ENCODE data around the gene ADAM8.

Gene ADAM8

DNA sequence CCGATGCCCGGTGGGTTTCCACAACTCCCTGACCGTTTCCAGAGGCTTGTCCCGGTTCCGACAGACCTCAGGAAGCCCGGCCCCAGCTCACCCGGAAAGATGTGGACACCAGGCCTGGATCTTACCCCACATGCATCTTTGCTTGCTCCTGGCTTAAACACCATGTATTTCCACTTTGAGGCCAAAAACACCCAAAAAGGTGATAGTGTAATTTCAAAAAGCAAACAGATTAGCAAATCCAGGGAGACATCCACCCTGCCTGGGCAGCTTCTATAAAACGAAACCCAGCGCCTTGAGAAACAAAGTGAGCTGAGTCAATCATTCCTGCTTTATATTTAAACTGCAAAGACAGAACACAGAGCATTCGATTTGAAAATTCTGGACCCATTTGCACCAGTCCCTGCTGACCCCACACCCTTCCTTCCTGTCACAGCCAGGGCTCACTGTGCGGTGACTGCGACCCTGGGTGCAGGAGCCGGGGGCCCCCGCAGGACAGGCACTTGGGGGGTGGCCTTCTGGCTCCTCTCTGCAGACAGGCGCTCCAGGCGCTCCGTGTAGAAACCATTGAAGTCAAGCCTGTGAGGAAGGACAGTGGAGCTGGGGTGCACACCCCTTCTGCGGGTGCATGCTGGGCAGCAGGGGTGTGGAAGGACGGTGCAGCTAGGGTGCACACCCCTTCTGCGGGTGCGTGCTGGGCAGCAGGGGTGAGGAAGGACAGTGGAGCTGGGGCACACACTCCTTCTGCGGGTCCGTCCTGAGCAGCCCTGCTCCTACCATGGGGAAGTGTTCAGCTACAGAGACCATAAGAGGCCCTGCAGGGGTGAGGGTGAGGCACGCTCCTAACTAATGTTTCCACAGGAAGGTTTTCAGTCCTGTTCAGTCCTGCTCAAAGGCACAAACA is 2.9 kb upstream of the ADAM8 start:
- TF ChIP-seq GATA3 (IDR thresholded peaks at IDR 0.05; ENCODE audit: low read depth, low read length): no peak
- no peak for TF ChIP-seq GATA2 (IDR thresholded peaks at IDR 0.05; ENCODE audit: low read depth, low read length)

DNA sequence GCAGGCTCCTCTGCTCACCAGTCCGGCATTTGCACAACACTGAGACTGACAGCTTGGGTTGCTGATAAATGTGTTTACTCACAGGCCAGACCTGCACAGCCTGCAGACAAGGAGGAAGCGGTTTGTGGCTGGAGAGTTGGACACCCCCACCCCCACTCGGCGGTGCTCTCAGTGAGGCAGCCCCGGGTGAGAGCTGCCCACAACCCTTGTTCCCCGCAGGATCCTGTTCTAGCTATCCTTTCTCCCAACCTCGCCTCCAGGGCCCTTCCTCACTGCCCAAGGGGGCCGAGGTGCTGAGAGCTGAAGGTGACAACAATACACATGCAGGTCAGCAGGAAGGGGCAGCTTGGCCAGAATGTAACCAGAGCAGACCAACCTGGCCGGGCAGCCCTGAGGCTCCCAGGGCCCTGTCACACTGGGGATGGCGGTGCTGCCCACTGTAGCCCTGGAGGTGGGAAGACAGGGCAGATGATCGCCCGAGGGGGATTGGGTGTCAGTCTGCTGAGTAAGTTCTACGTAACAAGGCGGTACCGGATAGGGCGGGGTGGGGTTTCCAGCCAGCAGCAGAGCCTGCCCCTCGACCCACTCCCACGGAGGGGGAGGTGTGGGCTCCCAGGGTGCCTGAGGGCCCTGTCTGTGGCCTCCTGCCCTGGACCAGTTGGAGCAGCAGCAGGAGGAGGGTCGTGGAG is 2.1 kb upstream of the ADAM8 start:
- no peak for TF ChIP-seq GATA2 (IDR thresholded peaks at IDR 0.05; ENCODE audit: low read depth, low read length)
- no peak for TF ChIP-seq GATA3 (IDR thresholded peaks at IDR 0.05; ENCODE audit: low read depth, low read length)

DNA sequence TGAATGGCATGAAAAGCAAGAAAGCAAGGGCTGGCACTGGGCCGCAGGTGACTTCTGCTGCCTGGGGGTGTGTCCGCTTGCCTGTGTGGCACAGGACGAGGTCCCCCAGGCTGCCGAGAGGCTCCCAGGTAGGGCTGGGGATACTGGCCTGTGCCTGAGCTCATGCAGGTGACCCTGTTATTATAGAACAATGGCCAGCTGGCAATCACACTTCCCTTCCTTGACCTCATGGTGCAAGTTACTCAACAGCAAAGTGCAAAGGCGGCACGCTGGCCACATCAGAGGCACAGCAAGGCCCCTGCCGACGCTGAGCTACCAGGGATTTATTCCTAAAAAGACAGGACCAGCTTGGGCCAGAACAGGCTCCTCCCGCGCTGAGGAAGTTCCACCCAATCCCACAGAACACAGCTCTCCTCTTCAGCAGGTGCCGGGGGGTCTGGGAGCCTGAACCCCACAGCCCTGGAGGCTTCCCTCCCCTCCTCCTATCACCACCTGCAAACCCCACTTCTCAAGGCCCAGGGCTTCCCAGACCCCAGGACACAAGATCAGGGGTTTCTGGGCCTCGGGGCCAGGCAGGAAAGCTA is 1.4 kb upstream of the ADAM8 start:
- TF ChIP-seq GATA2 (IDR thresholded peaks at IDR 0.05; ENCODE audit: low read depth, low read length) (no peak), GATA3 (IDR thresholded peaks at IDR 0.05; ENCODE audit: low read depth, low read length) (no peak)

DNA sequence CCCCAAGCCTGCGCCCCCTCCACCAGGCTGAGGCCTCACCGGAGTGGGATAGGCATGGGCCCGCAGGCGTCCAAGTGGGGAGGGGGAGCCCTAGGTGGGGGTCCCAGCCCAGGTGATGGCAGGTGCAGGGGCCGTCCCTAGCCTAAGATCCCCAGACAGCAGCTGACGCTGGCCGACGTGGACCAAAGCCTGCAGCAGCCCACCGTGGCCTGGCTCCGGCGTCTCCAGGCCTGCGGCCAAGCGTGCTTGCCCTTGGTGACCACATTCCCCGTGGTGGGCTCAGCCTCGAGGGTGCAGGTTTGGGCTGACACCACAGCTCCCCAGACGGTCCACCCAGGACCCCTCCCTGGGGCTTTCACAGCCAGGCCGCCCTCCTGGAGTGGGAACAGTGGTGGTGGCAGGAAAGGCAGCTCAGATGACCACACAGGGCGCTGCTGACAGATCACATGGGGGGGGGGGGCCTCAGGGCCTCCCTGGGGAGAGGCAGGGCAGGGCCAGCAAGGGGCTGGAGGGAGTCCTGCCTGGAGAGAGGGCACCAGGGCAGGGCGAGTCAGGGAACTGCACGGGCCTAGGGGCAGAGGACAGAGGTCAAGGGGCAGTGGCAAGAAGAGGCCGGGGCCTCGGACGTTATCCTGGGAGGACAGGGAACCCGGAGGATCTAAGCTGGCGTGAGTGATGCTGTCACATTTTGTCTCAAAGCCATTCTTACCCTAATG is 767 bp upstream of the ADAM8 start:
- TF ChIP-seq GATA3 (IDR thresholded peaks at IDR 0.05; ENCODE audit: low read depth, low read length): no peak
- no peak for TF ChIP-seq GATA2 (IDR thresholded peaks at IDR 0.05; ENCODE audit: low read depth, low read length)

DNA sequence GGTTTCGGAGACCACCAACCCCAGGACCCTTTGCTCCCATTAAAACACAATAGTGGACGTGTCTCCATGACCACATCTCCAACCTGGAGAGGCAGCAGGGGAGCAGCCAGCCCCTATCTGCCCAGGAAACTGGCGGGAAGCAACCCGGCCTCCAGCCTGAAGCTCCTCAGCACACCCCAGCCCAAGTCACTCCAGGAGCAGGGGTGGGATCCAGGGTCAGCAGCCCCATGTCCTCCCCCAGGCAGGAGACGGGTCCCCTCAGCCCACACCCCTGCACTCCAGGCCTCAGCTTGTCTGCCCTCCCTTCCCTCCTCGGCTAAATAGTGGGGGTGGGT is 601 bp downstream of the ADAM8 start:
- TF ChIP-seq GATA2 (IDR thresholded peaks at IDR 0.05; ENCODE audit: low read depth, low read length) (no peak), GATA3 (IDR thresholded peaks at IDR 0.05; ENCODE audit: low read depth, low read length) (no peak)

DNA sequence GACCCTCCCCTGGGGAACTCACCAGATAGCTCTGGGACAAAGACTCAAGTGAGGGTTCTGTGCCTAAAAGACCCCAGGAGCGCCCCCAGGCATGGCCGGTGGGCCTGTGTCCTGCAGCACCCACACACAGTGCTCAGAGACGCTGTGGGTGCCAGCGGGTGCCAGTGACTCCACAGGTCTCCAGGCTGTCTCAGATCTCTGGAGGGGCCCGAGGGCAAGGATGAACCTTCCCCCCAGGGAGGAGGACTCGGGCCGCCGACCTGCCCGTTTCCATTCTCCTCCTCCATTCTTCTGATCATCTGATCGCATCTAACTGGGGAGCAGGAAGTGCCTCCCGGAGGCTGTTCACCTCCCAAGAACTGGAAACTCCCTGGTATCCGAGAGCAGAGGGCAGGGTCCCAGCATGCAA is 980 bp downstream of the ADAM8 start:
- no peak for TF ChIP-seq GATA3 (IDR thresholded peaks at IDR 0.05; ENCODE audit: low read depth, low read length)
- no peak for TF ChIP-seq GATA2 (IDR thresholded peaks at IDR 0.05; ENCODE audit: low read depth, low read length)

DNA sequence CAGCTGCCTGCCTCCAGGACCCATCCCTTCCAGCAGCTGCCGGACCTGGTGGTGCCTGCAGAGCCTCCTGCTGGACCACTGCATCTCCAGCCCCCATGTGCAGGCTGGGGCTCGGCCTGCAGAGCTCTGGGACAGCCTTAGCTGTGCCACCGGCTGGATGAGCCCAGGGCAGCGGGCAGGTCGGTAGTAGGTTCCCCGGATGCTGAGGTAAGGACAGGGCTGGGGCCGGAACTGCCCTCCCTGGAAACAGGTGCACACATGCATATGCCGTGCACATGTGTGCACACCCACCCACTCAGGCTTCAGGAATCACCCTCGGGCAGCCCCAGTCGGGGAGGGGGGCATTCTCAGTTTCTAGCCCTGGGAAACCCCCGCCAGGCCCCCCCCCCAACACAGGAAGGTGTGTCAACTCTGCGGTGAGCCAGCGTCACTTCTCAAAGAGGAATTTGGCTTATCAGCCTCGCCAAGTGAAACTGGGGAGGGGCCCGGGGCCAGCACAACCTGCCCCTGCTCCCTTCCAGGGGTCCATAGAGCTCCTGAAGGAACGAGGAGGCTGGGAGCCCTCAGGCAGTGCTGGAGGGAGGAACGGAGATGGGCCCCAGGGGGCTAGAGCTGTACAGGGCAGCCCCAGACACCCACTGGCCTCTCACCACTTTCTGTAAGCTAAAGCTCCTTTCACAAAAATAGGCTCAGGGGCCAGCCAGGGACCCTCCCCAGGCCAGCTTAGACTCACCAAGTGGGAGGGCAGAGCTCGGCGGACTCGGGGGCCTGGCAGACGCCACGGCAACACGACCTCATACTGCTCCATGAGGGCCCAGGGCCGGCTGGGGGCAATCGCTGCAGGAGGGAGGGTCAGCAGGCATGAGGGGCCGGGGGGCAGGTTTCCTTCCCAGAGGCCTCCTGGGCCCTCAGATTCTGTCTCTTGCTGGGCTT is 1.7 kb downstream of the ADAM8 start:
- no peak for TF ChIP-seq GATA2 (IDR thresholded peaks at IDR 0.05; ENCODE audit: low read depth, low read length)
- no peak for TF ChIP-seq GATA3 (IDR thresholded peaks at IDR 0.05; ENCODE audit: low read depth, low read length)

DNA sequence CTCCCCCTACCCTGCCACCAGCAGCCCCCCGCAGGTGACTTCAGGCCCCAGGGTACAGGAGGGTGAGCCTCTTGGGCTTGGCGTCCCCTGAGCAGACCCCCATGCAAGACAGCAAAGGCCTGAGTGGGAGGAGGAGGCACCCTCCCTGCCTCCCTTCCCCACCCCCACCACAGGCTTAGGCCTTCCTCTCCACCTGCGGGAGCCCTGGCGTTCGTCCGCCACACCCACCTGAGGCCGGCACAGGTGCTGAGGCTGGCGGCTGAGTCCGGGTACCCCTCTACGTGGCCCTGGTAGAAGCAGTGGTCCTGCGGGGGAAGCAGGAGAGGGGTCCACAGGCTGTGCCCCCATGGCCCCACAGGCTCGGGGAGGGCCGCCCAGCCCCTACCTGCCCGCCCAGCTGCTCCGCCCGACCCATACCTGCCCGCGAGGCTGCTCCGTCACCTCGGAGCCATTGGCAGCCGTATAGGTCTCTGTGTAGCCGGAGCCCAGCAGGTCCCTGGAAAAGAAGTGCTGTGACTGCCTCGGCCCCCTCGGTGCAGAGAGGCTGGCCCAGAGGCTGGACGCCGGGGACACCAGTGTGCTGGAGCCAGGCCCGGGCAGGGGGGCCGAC is 3.0 kb downstream of the ADAM8 start:
- no peak for TF ChIP-seq GATA2 (IDR thresholded peaks at IDR 0.05; ENCODE audit: low read depth, low read length)

DNA sequence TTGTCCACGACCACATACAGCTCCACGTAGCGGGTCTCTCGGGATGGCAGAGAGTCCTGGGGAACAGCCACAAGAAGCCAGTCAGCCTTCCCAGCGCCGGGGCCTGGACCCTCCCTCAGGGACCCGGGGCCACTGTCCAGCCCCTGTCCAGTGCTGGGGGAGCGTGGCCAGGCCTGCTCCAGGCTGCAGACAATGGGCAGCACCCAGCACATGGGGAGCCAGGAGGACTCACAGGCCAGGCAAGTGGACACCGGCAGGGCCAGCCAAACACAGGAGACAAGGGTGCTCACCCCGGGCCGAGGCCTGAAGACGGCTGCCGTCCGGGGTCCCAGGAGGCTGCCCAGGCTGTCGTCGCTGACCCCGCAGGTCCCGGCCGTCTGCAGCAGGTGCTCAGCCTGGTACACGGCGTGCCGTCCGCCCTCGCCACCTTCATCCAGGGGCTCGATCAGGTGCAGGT is 3.7 kb downstream of the ADAM8 start:
- TF ChIP-seq GATA2 (IDR thresholded peaks at IDR 0.05; ENCODE audit: low read depth, low read length) (no peak), GATA3 (IDR thresholded peaks at IDR 0.05; ENCODE audit: low read depth, low read length) (no peak)

DNA sequence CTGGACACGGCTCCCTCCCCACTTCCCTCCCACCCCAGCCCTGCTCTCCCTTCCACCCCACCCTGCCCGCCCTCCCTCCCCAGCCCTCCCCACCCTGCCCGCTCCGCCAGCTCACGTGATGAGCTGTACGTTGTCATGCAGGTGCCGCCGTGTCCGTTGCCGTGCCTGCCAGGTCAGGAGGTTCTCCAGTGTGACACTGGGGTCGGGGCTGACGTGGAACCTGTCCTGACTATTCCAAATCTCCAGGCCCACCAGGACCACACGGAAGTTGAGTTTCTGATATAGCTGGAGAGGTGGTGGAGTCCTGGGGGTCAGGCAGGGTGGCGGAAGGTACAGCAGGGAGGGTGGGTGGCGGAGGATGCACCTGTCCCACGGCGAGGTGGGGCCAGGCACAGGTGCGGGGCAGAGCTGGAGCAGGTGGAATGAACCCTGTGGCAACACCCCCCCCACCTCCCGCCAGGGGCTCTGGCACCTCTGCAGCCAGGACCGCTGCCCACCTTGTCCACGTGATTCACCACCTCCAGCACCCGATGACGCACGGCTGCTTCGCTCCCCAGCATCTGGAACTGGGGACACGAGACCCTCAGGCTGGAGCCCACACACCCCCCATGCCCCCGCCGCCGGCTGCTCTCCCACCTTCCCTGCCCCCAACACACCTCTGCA is 4.2 kb downstream of the ADAM8 start:
- TF ChIP-seq GATA3 (IDR thresholded peaks at IDR 0.05; ENCODE audit: low read depth, low read length) (no peak), GATA2 (IDR thresholded peaks at IDR 0.05; ENCODE audit: low read depth, low read length) (no peak)

DNA sequence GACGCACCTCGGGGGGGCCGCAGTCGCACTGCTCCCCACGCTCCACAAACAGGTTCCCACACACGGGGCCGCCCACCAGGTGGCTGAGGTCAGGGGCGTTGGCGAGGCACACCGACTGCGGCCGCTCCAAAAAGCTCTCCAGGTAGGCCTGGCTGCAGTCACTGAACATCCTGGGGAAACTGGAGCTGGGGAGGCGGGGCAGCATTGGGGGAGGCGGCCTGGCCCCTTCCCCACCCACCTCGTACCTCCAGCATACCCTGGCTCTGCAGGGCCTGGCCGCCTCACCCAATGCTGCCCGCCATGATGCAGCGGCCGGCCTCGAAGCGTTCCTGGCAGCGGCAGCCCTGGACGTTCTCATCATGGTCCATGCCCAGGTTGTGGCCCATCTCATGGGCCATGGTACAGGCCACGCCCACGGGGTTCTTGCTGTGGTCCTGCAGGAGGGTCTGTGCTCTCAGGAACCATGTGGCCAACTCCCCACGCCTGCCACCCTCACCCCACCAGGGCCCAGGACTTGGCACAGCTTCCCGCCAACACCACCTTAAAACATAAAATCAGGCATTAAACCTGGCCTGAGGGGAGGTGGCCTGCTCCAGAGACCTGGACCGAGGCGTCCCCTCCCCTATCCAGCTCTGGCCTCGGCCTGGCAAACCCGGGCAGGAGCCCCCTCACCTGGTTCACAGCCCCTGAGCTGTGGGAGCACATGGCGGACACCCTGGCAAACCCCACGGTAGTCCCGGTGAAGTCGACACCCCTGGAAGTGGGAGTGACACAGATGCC is 5.0 kb downstream of the ADAM8 start:
- TF ChIP-seq GATA3 (IDR thresholded peaks at IDR 0.05; ENCODE audit: low read depth, low read length): no peak
- TF ChIP-seq GATA2 (IDR thresholded peaks at IDR 0.05; ENCODE audit: low read depth, low read length): no peak
